Hepatocyte (in vitro differentiated cells): ENCODE measurements around the gene BLOC1S3. TPM values are rescaled to one million over a fixed set of nuclear protein-coding genes. Genes with fewer than 3 reads are reported as not detected.

ENCODE experiments used
- DNase-seq: peaks from one replicate; pipeline ENCODE4 v3.0.0-alpha.2; 2016; ENCODE audit warnings: low spot score
- H2AFZ ChIP-seq: fragments of 200-600 bp; sonication (generic); 2 replicates; pipeline ENCODE4 v1.6.0; 2016; ENCODE audit warnings: antibody characterized with exemption, mild to moderate bottlenecking
- H3K27ac ChIP-seq: fragments of 200-600 bp; sonication (generic); 2 replicates; pipeline ENCODE4 v1.5.1; 2016; ENCODE audit warnings: mild to moderate bottlenecking
- H3K27me3 ChIP-seq: fragments of 200-600 bp; sonication (generic); 2 replicates; pipeline ENCODE4 v1.6.1; 2016
- H3K36me3 ChIP-seq: fragments of 200-600 bp; sonication (generic); replicated peaks from 2 replicates; pipeline ENCODE4 v1.5.1; 2016; ENCODE audit warnings: low read depth; ENCODE audit not compliant: insufficient read depth
- H3K4me1 ChIP-seq: fragments of 200-600 bp; sonication (generic); 2 replicates; pipeline ENCODE4 v1.5.1; 2016; ENCODE audit warnings: mild to moderate bottlenecking, moderate library complexity; ENCODE audit not compliant: insufficient read depth
- H3K4me2 ChIP-seq: fragments of 200-600 bp; sonication (generic); 2 replicates; pipeline ENCODE4 v1.6.0; 2016
- H3K4me3 ChIP-seq: fragments of 200-600 bp; sonication (generic); 2 replicates; pipeline ENCODE4 v1.5.1; 2016; ENCODE audit warnings: mild to moderate bottlenecking
- H3K79me2 ChIP-seq: fragments of 200-600 bp; sonication (generic); 2 replicates; pipeline ENCODE4 v1.6.0; 2017; ENCODE audit warnings: mild to moderate bottlenecking
- H3K9me2 ChIP-seq: fragments of 200-600 bp; sonication (generic); replicated peaks from 2 replicates; pipeline ENCODE4 v1.6.0; 2017; ENCODE audit warnings: mild to moderate bottlenecking; ENCODE audit not compliant: insufficient read depth
- H3K9me3 ChIP-seq: fragments of 200-600 bp; sonication (generic); 2 replicates; pipeline ENCODE4 v1.5.1; 2016; ENCODE audit warnings: low read depth, mild to moderate bottlenecking
- H4K20me1 ChIP-seq: fragments of 200-600 bp; sonication (generic); 2 replicates; pipeline ENCODE4 v1.6.0; 2016; ENCODE audit warnings: mild to moderate bottlenecking; ENCODE audit not compliant: insufficient read depth, poor library complexity, severe bottlenecking
- EZH2 ChIP-seq: fragments of 200-600 bp; sonication (generic); IDR thresholded peaks from 2 replicates; pipeline ENCODE4 v1.6.1; 2016; ENCODE audit warnings: antibody characterized with exemption, mild to moderate bottlenecking, borderline replicate concordance
- EZH2phosphoT487 ChIP-seq: fragments of 200-600 bp; sonication (generic); IDR thresholded peaks from one replicate; pipeline ENCODE4 v1.6.1; 2018; ENCODE audit warnings: antibody characterized with exemption, mild to moderate bottlenecking, low read depth, moderate library complexity; ENCODE audit not compliant: unreplicated experiment, severe bottlenecking
- WGBS: methylation state at CpG from one replicate; pipeline ENCODE4 v1.1.6; 2016; ENCODE audit warnings: low lambda C conversion rate; ENCODE audit errors: missing lambda C conversion rate; 5-methylcytosine and 5-hydroxymethylcytosine counted together
- polyA plus RNA-seq: library from polyadenylated mRNA; unstranded; fragments of >200 nt; fragmentation: Nextera tagmentation; extraction: Ambion mirVana; gene quantifications from 2 replicates; pipeline ENCODE4 v1.2.1, GENCODE V29; 2016
- total RNA-seq: library from RNA; depleted of rRNA; stranded (reverse); fragments of >200 nt; gene quantifications from 2 replicates; pipeline ENCODE4 v1.2.3, GENCODE V29; 2014
- TF ChIP-seq, protein P1 (sequence below): fragments of 200-600 bp; sonication (generic); IDR thresholded peaks from 2 replicates; pipeline ENCODE4 v1.5.1; 2016; ENCODE audit warnings: antibody characterized with exemption, mild to moderate bottlenecking; ENCODE audit not compliant: poor library complexity

Gene BLOC1S3
- total and polyA plus RNA-seq, 2 experiments from 2014 or later: 8.4 to 17.1 TPM

- H2AFZ ChIP-seq: no peak overlapping the region
- no peak overlapping the region for H3K27ac ChIP-seq
- WGBS: 71% methylated on average over 10 of the region's 14 CpGs
- H3K27me3 ChIP-seq: no peaks in the 10 kb centered on the region
- H3K4me1 ChIP-seq: peaks cover 9% of the 10 kb centered on the region
- H3K4me2 ChIP-seq: no peak overlapping the region
- H3K79me2 ChIP-seq: no peaks in the 10 kb centered on the region
- no peaks in the 10 kb centered on the region for H3K36me3 ChIP-seq
- TF ChIP-seq EZH2: no peak
- TF ChIP-seq, protein P1, sequence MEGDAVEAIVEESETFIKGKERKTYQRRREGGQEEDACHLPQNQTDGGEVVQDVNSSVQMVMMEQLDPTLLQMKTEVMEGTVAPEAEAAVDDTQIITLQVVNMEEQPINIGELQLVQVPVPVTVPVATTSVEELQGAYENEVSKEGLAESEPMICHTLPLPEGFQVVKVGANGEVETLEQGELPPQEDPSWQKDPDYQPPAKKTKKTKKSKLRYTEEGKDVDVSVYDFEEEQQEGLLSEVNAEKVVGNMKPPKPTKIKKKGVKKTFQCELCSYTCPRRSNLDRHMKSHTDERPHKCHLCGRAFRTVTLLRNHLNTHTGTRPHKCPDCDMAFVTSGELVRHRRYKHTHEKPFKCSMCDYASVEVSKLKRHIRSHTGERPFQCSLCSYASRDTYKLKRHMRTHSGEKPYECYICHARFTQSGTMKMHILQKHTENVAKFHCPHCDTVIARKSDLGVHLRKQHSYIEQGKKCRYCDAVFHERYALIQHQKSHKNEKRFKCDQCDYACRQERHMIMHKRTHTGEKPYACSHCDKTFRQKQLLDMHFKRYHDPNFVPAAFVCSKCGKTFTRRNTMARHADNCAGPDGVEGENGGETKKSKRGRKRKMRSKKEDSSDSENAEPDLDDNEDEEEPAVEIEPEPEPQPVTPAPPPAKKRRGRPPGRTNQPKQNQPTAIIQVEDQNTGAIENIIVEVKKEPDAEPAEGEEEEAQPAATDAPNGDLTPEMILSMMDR: no peak
- no peak for TF ChIP-seq EZH2phosphoT487
- DNase-seq: no peak
- no peak overlapping the region for H3K4me3 ChIP-seq
- no peaks in the 10 kb centered on the region for H3K9me3 ChIP-seq
- no peaks in the 10 kb centered on the region for H3K9me2 ChIP-seq
- no peaks in the 10 kb centered on the region for H4K20me1 ChIP-seq
Observed at GRCh38 chr19:45166723-45167252, 11.8 kb upstream of the BLOC1S3 start.

- Histone ChIP-seq H3K36me3 (no peaks in the 10 kb centered on the region), H3K27me3 (no peaks in the 10 kb centered on the region), H3K9me3 (no peaks in the 10 kb centered on the region), H3K27ac (no peak overlapping the region), H3K9me2 (no peaks in the 10 kb centered on the region), H3K4me2 (no peak overlapping the region), H2AFZ (no peak overlapping the region), H4K20me1 (no peaks in the 10 kb centered on the region), H3K4me3 (no peak overlapping the region), H3K79me2 (no peaks in the 10 kb centered on the region), H3K4me1 (peaks cover 9% of the 10 kb centered on the region)
- TF ChIP-seq EZH2 (no peak), EZH2phosphoT487 (no peak)
- TF ChIP-seq, protein P1: no peak
- 93% methylated on average over 16 of the region's 16 CpGs for WGBS
- peak; percentile 7 for DNase-seq
Observed at GRCh38 chr19:45168767-45169351, 9.7 kb upstream of the BLOC1S3 start.

DNA sequence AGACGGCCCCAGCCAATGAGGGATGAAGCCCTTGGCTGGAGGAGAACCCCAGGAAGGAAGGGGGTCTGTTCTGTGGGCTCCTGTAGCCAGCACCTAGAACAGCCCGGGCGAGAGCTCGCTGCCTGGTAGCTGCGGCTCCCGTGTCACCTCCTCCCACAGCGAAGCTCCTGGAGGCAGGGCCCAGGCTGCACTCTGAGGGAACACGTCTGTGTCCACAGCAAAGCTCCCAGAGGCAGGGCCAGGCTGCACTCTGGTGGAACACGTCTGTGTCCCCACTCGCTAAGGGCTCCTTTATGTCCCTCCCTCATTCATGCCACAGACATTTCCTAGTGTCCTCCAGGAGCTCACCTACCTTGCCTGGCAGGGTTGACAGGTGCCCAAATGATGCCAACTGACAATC lies 9.0 kb upstream of the BLOC1S3 start:
- H3K79me2 ChIP-seq: no peaks in the 10 kb centered on the region
- DNase-seq: peak; percentile 2
- WGBS: 95% methylated on average over 10 of the region's 10 CpGs
- H3K4me1 ChIP-seq: peaks cover 4% of the 10 kb centered on the region
- no peaks in the 10 kb centered on the region for H3K9me2 ChIP-seq
- H3K27ac ChIP-seq: no peak overlapping the region
- TF ChIP-seq, protein P1: no peak
- TF ChIP-seq EZH2phosphoT487: no peak
- TF ChIP-seq EZH2: no peak
- H3K4me3 ChIP-seq: no peak overlapping the region
- H3K4me2 ChIP-seq: no peak overlapping the region
- no peaks in the 10 kb centered on the region for H3K9me3 ChIP-seq
- H3K27me3 ChIP-seq: no peaks in the 10 kb centered on the region
- no peaks in the 10 kb centered on the region for H3K36me3 ChIP-seq
- H4K20me1 ChIP-seq: no peaks in the 10 kb centered on the region
- no peak overlapping the region for H2AFZ ChIP-seq
